ENCODE measurements around the gene HOXA11.

The HOXA11 gene

DNA sequence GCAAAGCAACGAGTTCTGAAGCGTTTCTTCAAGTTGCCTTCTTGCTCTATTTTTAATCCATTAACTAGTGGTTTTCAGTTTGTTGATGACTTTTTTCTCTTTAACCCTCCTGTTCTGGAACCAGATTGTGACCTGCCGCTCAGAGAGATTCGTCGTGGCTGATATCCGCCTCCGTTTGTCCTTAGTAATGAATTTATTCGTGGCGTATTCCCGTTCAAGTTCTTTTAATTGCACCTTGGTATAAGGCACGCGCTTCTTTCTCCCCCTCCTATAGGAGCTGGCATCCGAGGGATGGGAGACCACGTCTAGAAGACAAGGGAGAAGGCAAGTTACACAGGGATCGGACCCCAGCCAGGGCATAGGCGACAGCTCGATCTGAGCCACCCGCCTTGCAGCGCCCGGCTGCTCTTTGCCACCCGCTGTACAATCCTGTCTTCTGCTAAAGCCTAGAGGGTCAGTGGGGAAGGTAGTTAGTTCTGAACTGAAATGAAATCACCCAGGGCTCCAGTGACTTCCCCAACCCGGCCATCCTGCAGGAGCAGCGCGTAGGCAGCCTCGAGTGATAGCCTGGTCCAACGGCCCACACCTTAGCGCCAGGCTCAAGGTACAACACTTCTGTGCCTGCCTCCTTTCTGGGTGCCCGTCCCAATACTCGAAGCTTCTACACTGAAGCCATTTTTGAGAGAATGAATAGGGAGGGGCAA, 13.3 kb upstream of the HOXA11 start:
- Histone ChIP-seq H3K27me3 (ENCODE audit: insufficient read depth, low read depth) (no peaks in the 10 kb centered on the region), H4K20me1 (ENCODE audit: insufficient read depth) (no peaks in the 10 kb centered on the region), H2AFZ (ENCODE audit: low read depth) (no peak overlapping the region), H3K4me2 (no peak overlapping the region), H3K4me3 (IDR thresholded peaks at IDR 0.05; ENCODE audit: insufficient read depth, low read depth, low read length) (no peak overlapping the region), H3K4me1 (ENCODE audit: low read depth, poor library complexity, severe bottlenecking) (peaks cover 3% of the 10 kb centered on the region), H3K9ac (no peak overlapping the region), H3K79me2 (ENCODE audit: insufficient read depth, low read depth) (no peaks in the 10 kb centered on the region), H3K36me3 (ENCODE audit: insufficient read depth) (no peaks in the 10 kb centered on the region), H3K27ac (no peak overlapping the region)
- TF ChIP-seq, protein P1, sequence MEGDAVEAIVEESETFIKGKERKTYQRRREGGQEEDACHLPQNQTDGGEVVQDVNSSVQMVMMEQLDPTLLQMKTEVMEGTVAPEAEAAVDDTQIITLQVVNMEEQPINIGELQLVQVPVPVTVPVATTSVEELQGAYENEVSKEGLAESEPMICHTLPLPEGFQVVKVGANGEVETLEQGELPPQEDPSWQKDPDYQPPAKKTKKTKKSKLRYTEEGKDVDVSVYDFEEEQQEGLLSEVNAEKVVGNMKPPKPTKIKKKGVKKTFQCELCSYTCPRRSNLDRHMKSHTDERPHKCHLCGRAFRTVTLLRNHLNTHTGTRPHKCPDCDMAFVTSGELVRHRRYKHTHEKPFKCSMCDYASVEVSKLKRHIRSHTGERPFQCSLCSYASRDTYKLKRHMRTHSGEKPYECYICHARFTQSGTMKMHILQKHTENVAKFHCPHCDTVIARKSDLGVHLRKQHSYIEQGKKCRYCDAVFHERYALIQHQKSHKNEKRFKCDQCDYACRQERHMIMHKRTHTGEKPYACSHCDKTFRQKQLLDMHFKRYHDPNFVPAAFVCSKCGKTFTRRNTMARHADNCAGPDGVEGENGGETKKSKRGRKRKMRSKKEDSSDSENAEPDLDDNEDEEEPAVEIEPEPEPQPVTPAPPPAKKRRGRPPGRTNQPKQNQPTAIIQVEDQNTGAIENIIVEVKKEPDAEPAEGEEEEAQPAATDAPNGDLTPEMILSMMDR (conservative IDR thresholded peaks at IDR 0.05; ENCODE audit: low read depth, low read length): no peak

GRCh38 chr7:27197137-27198042, 12.4 kb upstream of the HOXA11 start:
- Histone ChIP-seq H3K4me3 (IDR thresholded peaks at IDR 0.05; ENCODE audit: insufficient read depth, low read depth, low read length) (no peak overlapping the region), H3K4me1 (ENCODE audit: low read depth, poor library complexity, severe bottlenecking) (peaks cover 3% of the 10 kb centered on the region), H3K79me2 (ENCODE audit: insufficient read depth, low read depth) (no peaks in the 10 kb centered on the region), H4K20me1 (ENCODE audit: insufficient read depth) (no peaks in the 10 kb centered on the region), H3K9ac (no peak overlapping the region), H3K27me3 (ENCODE audit: insufficient read depth, low read depth) (no peaks in the 10 kb centered on the region), H3K4me2 (no peak overlapping the region), H3K27ac (no peak overlapping the region), H3K36me3 (ENCODE audit: insufficient read depth) (no peaks in the 10 kb centered on the region), H2AFZ (ENCODE audit: low read depth) (no peak overlapping the region)
- TF ChIP-seq, protein P1 (conservative IDR thresholded peaks at IDR 0.05; ENCODE audit: low read depth, low read length): no peak

DNA sequence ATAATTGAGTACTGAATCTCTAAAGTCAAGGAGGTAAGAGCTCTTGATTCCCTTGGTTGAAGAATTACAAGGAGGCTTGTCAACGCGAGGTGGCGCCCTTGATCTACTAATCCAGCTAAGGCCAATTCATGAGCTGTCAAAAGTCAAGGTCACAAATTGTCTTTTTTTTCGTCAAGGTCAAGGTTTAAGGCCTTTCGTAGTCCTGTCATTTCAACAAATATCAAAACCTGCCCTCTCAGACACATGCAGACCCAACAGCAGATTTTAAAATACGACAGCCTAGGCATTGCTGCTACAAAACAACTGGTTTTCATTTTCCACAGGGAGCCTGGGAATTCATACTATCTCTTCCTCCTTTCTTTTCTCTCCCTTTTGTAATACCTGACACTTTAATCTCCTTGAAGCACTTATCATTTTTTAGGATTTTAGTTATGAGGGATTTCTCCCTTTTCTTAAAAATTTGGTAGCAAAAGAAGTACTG, 11.3 kb upstream of the HOXA11 start:
- no peaks in the 10 kb centered on the region for H3K79me2 ChIP-seq (ENCODE audit: insufficient read depth, low read depth)
- no peak overlapping the region for H3K9ac ChIP-seq
- H3K27me3 ChIP-seq (ENCODE audit: insufficient read depth, low read depth): no peaks in the 10 kb centered on the region
- no peaks in the 10 kb centered on the region for H4K20me1 ChIP-seq (ENCODE audit: insufficient read depth)
- no peaks in the 10 kb centered on the region for H3K36me3 ChIP-seq (ENCODE audit: insufficient read depth)
- H3K27ac ChIP-seq: no peak overlapping the region
- H3K4me2 ChIP-seq: no peak overlapping the region
- H3K4me3 ChIP-seq (IDR thresholded peaks at IDR 0.05; ENCODE audit: insufficient read depth, low read depth, low read length): no peak overlapping the region
- TF ChIP-seq, protein P1 (conservative IDR thresholded peaks at IDR 0.05; ENCODE audit: low read depth, low read length): peak; percentile 96
- no peak overlapping the region for H2AFZ ChIP-seq (ENCODE audit: low read depth)
- peaks cover 3% of the 10 kb centered on the region for H3K4me1 ChIP-seq (ENCODE audit: low read depth, poor library complexity, severe bottlenecking)

GRCh38 chr7:27194686-27195379, 9.8 kb upstream of the HOXA11 start:
- Histone ChIP-seq H3K4me2 (no peak overlapping the region), H3K79me2 (ENCODE audit: insufficient read depth, low read depth) (no peaks in the 10 kb centered on the region), H4K20me1 (ENCODE audit: insufficient read depth) (no peaks in the 10 kb centered on the region), H3K9ac (no peak overlapping the region), H3K4me1 (ENCODE audit: low read depth, poor library complexity, severe bottlenecking) (peaks cover 3% of the 10 kb centered on the region), H3K27ac (no peak overlapping the region), H3K4me3 (IDR thresholded peaks at IDR 0.05; ENCODE audit: insufficient read depth, low read depth, low read length) (no peak overlapping the region), H3K36me3 (ENCODE audit: insufficient read depth) (no peaks in the 10 kb centered on the region), H3K27me3 (ENCODE audit: insufficient read depth, low read depth) (no peaks in the 10 kb centered on the region), H2AFZ (ENCODE audit: low read depth) (no peak overlapping the region)
- TF ChIP-seq, protein P1 (conservative IDR thresholded peaks at IDR 0.05; ENCODE audit: low read depth, low read length): no peak

Measured in KMS-11 (cell line).